ENCODE data around the gene COLEC12. TPM values are rescaled to one million over a fixed set of nuclear protein-coding genes. Genes with fewer than 3 reads are reported as not detected.
"Not testable (repeated sequence)": the region's sequence is repeated elsewhere in the genome, so short reads cannot be mapped to it uniquely, and the experiment has no call there.

COLEC12 gene
- total RNA-seq, 2 donors from 2014 or later: not detected

DNA sequence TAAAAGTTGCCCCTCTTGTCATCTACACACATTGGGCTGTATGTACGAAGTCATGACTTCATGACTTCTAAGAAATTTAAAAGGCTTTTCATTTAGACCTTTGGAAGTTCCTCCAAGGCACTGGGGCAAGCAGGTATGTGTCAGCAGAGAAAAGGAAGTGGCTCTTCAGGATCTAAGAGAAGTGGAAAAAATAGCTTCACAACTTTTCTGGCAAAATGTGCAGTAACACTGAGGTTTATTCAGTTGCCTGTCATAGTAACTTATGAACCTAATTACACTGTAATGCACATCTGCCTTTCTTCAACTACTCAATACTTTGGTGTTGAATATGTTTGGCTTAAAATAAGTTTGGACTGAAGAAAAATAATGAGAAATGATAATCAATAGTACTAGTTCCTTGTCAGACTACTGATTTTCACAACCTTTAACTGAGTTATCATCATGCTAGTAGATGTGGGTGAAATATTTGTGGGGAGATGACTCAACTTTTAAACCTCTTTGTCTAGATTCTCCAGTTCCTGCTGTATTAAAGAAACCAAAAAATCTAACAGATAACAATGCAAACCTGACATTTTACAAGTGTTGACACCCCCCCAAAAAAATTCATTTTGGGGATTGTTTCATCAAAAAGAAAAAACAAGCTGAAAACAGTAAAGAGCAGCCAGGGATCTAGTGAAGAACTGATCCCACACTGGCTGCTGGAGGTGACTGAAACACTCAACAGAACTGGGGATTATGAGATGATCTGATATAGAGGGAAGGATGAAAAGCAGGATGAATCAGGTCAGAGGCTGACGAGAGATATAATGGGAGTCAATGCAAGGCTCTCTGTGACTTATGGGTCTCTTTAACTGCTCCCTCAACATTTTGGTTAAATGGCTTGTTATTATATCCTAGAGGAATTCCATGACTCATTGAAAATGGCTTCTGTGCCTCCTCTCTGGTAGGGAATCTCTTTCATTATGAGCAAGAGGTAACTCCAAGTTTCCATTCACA, 84.6 kb downstream of the COLEC12 start:
- DNase-seq (ENCODE audit: low spot score in 2 of 2): no peak
- Mint-ChIP-seq H3K9me3 (peaks cover 4 to 11% of the 10 kb centered on the region in 2 donors), H3K36me3 (no peaks in the 10 kb centered on the region), H3K27ac (no peak overlapping the region)
- no peak for ATAC-seq

DNA sequence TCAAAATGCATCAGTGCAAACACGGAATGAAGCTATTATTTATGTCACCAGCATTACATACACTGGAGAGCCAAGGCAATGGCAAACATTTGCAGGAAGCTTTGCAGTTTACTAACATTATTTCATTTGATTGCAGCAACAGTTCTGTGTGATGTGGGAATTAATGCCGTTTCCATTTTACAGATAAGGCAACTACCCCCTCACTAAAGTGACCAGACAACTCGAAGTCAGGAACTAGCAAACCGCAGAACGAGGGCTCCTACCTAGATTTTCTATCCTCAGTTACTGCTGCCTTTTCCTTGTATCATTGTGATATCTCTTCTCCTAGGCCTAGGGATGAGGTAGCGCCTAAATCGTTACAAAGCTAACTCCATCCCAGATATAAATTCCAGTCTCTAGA, 85.5 kb downstream of the COLEC12 start:
- no peak overlapping the region for H3K27ac Mint-ChIP-seq
- peaks cover 4 to 11% of the 10 kb centered on the region in 2 donors for H3K9me3 Mint-ChIP-seq
- no peak for ATAC-seq
- no peak for DNase-seq (ENCODE audit: low spot score in 2 of 2)
- H3K36me3 Mint-ChIP-seq: no peaks in the 10 kb centered on the region

DNA sequence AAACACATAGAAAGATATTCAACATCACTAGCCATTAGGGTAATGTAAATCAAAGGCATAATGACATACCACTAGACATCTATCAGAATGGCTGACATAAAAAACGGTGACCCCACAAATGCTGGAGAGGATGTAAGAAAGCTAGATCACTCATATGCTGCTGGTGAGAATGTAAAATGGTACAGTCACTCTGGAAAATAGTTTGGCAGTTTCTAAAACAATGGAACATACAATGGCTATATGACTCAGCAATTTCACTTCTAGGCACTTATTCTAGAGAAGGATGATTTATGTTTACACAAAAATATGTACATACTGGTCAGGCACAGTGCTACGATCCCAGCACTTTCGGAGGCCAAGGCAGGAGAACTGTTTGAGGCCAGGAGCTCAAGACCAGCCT, 87.3 kb downstream of the COLEC12 start:
- Mint-ChIP-seq H3K9me3 (peaks cover 4 to 11% of the 10 kb centered on the region in 2 donors), H3K27ac (no peak overlapping the region), H3K36me3 (no peaks in the 10 kb centered on the region)
- DNase-seq (ENCODE audit: low spot score in 2 of 2) (no peak), ATAC-seq (no peak)

DNA sequence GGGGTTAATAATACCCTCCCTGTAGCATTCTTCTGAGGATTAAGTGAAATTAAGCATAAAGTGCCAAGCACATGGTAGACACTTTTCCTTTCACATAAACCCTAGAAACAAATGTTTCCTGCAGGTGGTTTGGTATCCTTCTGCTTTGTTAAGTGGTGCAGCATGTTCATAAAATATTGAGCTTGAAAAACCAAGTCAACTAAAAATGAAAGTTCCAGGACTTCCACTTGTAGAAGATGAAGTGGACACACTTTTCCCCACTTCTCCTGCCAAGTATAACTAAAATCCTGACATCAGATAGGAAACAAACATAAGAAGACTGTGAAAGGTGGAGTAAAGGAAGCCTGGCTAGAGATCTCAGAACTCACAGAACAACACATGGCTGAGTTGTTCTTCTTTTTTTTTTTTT, 90.5 kb downstream of the COLEC12 start:
- ATAC-seq: no peak
- Mint-ChIP-seq H3K36me3 (no peaks in the 10 kb centered on the region), H3K27ac (no peak overlapping the region), H3K9me3 (peaks cover 7 to 14% of the 10 kb centered on the region in 2 donors)
- DNase-seq (ENCODE audit: low spot score in 2 of 2): no peak

GRCh38 chr18:408367-408766, 92.1 kb downstream of the COLEC12 start:
- Mint-ChIP-seq H3K9me3 (peaks cover 7 to 14% of the 10 kb centered on the region in 2 donors), H3K36me3 (no peaks in the 10 kb centered on the region), H3K27ac (no peak overlapping the region)
- DNase-seq (ENCODE audit: low spot score in 2 of 2) (no peak), ATAC-seq (no peak)

- H3K27ac Mint-ChIP-seq: no peak overlapping the region
- ATAC-seq: no peak
- no peaks in the 10 kb centered on the region for H3K36me3 Mint-ChIP-seq
- peaks cover 3 to 10% of the 10 kb centered on the region in 2 donors for H3K9me3 Mint-ChIP-seq
- DNase-seq (ENCODE audit: low spot score in 2 of 2): no peak
Measured at GRCh38 chr18:407626-408224, 92.8 kb downstream of the COLEC12 start.

DNA sequence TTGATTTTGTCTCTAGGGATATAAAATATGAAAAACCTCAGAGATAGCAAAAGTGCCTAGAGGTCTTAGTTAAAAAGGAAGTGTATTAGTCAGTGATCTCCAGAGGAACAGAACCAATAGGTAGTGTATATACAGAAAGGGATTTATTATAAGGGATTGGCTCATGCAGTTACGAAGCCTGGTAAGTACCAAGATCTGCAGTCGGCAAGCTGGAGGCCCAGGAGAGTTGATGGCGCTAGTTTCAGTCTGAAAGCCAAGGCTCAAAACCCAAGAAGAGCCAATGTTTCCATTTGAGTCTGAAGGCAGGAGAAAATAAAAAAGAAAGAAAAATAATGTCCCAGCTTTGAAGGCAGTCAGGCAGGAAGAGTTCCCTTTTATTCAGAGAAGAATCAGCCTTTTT, 93.3 kb downstream of the COLEC12 start:
- ATAC-seq (no peak), DNase-seq (ENCODE audit: low spot score in 2 of 2) (no peak)
- Mint-ChIP-seq H3K9me3 (peaks cover 3 to 9% of the 10 kb centered on the region in 2 donors), H3K36me3 (no peaks in the 10 kb centered on the region), H3K27ac (no peak overlapping the region)

DNA sequence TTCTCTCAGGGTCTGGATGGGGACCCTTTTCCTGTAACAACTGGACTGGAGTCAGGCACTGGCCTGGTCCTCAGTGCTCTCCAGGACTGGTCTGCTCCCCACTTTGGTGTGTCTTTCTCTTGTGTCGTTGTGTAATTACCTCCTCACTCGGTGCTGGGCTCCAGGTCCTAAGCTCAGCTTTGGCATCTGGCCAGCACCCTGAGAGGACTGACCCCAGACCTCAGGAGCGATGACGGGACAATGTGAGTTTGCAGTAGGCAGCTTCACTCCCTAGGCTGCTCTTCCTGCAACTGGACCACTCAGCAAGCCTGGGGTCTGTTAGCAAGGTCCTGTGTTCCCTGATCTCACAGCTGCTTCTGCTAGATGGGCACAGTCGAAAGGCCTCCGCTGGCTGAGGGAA, 93.8 kb downstream of the COLEC12 start:
- no peak for DNase-seq (ENCODE audit: low spot score in 2 of 2)
- H3K36me3 Mint-ChIP-seq: no peaks in the 10 kb centered on the region
- H3K9me3 Mint-ChIP-seq: peaks cover 3 to 6% of the 10 kb centered on the region in 2 donors
- ATAC-seq: no peak
- H3K27ac Mint-ChIP-seq: no peak overlapping the region

GRCh38 chr18:405006-405405, 95.5 kb downstream of the COLEC12 start:
- ATAC-seq; DNase-seq (ENCODE audit: low spot score in 2 of 2); H3K9me3 Mint-ChIP-seq; H3K27ac Mint-ChIP-seq; H3K36me3 Mint-ChIP-seq: not testable (repeated sequence)

DNA sequence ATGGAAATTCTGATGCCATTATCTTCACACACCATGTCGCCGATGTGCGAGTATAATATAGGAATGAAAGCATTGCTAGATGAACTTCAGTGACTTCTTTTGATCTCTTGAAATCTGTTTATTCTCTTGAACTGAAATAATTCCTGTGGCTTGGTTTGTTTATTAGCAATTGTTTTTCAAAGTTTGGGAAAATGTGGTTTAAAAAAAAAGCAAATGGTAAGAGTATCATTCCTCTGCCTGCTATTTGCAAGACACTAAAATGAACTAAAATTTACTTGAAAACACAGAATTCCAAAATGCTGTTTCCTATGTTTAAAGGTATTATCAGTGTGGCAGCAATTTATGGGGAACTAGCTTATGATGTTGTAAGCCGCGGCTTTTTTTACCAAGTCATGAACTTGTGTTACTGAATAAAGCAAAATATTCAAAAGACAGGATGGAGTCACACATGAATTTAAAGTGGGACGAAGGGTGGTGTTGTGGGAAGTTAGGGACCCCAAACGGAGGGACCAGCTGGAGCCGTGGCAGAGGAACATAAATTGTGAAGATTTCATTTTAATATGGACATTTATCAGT, 96.4 kb downstream of the COLEC12 start:
- ATAC-seq (no peak), DNase-seq (ENCODE audit: low spot score in 2 of 2) (no peak)
- Mint-ChIP-seq H3K9me3 (peaks cover 3% of the 10 kb centered on the region in 2 donors), H3K36me3 (no peaks in the 10 kb centered on the region), H3K27ac (no peak overlapping the region)

DNA sequence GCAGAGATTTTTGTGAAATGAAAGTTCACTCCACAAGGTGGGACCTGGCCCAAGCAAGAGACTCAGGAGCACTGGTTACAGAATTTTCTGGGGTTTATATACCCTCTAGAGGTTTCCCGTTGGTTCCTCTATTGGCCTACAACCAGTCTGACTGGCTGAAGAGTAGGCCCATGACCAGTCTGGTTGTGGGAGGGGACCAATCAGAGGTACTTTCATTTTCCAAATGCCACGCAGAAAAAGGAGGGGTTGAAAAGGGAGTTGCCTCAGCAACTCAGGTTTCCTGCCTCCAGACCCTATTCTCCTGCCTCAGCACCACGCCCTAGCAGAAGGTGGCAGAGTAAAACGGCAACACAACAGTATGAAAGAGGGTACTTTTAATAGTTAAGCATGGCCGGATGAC, 98.4 kb downstream of the COLEC12 start:
- H3K9me3 Mint-ChIP-seq: peaks cover 3% of the 10 kb centered on the region in 2 donors
- no peaks in the 10 kb centered on the region for H3K36me3 Mint-ChIP-seq
- no peak for DNase-seq (ENCODE audit: low spot score in 2 of 2)
- no peak for ATAC-seq
- no peak overlapping the region for H3K27ac Mint-ChIP-seq

DNA sequence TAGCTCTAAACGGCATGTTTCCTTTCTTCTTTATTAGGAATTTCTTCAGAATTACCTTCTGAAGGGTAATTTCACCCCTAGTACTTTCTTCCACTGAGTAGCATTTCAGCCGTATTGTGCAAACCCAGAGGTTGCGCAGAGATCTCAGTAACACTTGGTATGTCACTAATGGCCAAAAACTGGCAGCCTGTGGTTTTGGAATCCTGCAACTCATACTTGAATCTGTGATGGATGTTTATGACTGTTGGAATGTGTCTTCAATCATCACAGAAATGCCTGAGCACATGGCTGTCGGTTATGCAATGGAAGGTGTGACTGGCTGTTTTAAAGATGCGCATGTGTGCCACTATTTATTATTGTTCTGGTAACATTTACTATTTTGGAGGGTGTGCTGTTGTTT, 100.0 kb downstream of the COLEC12 start:
- no peak for ATAC-seq
- no peaks in the 10 kb centered on the region for H3K9me3 Mint-ChIP-seq
- DNase-seq (ENCODE audit: low spot score in 2 of 2): no peak
- H3K27ac Mint-ChIP-seq: no peak overlapping the region
- no peaks in the 10 kb centered on the region for H3K36me3 Mint-ChIP-seq

DNA sequence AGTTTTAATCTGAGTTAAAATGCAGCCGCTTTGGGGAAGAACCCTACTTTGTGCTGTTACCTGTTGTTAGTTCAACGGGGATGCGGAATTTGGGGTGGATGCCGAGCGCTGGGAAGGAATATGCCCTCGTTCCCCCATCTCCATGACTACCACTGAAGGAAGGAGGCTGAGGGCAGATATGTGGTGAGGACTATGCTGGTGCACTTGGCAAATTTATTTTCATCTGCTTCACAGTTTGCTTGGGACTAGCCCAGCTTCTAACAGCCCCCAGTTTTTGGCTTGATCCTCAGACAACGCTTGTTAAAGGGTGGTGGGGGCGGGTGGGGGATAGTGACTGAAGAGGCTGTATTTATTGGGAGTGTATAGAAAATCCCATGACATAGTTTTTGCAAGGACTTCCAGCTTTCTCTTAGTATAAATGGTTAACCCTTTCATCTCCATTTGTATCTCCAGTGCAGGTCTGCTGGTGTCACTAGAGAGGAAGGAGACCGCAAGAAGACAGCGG, 100.8 kb downstream of the COLEC12 start:
- no peak overlapping the region for H3K27ac Mint-ChIP-seq
- H3K9me3 Mint-ChIP-seq: no peaks in the 10 kb centered on the region
- no peaks in the 10 kb centered on the region for H3K36me3 Mint-ChIP-seq
- DNase-seq (ENCODE audit: low spot score in 2 of 2) (no peak), ATAC-seq (no peak)

- no peak for DNase-seq (ENCODE audit: low spot score in 2 of 2)
- Mint-ChIP-seq H3K9me3 (no peaks in the 10 kb centered on the region), H3K36me3 (no peaks in the 10 kb centered on the region), H3K27ac (no peak overlapping the region)
- no peak for ATAC-seq
Measured at GRCh38 chr18:398935-399630, 101.4 kb downstream of the COLEC12 start.

DNA sequence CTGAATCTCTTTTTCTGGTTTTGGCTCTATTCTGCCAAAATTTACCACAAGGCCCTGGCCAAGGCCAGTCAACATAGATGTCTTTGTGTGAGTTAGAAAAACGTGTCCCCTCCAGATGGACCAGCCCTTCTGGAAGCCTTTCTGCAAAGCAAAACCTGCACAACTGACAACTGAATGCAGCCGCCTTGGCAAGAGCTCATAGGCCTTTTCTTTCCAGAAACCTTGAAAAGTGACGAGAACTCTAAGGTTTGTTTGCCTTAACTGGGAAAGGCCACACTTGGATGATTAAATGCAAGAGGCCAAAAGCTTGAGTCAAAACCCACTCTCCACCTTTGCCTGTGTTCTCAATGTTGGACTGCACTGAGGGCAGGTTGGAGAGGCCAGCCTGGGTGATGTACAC, 103.9 kb downstream of the COLEC12 start:
- no peak for DNase-seq (ENCODE audit: low spot score in 2 of 2)
- no peak for ATAC-seq
- H3K9me3 Mint-ChIP-seq: no peaks in the 10 kb centered on the region
- H3K27ac Mint-ChIP-seq: no peak overlapping the region
- H3K36me3 Mint-ChIP-seq: no peaks in the 10 kb centered on the region

GRCh38 chr18:396251-396555, 104.3 kb downstream of the COLEC12 start:
- no peak for DNase-seq (ENCODE audit: low spot score in 2 of 2)
- Mint-ChIP-seq H3K36me3 (no peaks in the 10 kb centered on the region), H3K9me3 (no peaks in the 10 kb centered on the region), H3K27ac (no peak overlapping the region)
- no peak for ATAC-seq

Measured in activated naive CD4-positive, alpha-beta T cell treated with anti-CD3 and anti-CD28 coated beads, Interleukin-2, amount 50 U/mL, for 72 hours (primary cell).